Measurements from ENCODE around the gene NHLH2.
A peak's percentile ranks its signal among the peaks of the same experiment; 100 is the strongest.

The NHLH2 gene

DNA sequence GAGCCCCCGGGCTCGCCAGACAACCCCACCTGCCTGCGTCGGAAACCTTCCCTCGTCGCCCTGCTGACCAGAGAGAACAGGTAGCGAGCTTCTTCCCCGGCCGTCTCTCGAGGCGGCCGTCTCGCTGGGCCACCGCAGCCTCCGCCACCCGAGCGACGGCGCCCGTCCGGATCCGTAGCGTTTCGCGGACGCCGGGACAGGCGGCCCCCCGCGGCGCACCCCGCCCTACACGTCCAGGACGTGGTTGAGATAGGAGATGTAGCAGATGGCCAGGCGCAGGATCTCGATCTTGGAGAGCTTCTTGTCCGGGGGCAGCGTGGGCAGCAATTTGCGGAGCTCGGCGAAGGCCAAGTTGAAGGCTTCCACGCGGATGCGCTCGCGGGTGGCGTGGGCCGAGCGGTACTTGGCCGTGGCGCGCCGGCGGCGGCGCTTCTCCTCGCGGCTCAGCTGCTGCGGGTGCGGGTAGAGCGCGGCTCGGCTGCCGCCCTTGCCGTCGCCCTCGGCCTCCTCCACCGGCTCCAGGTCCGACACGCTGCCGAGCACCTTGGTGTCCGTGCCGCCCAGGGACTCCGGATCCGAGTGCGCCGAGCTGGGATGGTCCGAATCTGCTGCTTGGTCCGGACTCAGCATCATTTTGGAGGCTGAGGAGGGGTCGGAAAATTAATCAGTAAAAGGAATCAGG lies 3.0 kb downstream of the NHLH2 start:
- DNase-seq, result no peak

DNA sequence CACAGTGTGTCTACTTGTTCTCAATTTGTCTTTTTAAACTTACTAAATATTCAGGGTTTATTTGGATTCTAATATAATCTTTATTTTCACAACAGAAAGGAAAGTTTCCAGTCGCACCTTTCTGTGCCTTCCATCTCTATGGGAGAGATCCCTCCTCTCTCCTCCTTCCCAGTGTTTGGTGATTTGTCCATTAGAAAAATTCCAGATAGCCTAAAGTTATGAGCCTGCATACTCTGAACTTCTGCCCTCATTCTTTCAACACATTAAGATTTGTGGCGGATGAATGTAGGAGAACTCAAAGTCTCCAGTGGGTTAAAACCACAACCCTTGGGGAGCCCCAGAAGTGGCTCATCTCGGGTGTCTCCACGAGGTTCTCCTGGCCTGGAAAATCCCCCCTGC lies 3.6 kb downstream of the NHLH2 start:
- DNase-seq, result no peak

DNA sequence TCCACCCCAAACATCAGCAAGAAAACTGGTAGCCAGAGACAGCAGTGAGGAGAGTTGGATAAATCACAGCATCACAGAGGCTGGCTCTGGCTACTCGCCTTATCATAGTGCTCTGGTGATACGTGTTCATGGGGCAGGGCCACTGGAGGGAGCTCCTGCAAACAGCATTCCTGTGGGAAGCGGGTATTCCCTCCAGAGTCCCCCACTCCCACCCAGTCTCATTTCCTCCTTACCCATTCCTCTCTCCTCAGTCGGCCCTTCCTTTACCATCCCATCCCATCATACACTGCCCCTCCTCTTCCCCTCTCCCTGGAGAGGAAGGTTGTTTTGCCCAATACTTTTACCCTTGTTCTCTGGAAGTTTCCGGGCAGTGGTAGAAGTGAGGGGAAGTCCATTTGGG lies 7.1 kb downstream of the NHLH2 start:
- DNase-seq, result no peak

DNA sequence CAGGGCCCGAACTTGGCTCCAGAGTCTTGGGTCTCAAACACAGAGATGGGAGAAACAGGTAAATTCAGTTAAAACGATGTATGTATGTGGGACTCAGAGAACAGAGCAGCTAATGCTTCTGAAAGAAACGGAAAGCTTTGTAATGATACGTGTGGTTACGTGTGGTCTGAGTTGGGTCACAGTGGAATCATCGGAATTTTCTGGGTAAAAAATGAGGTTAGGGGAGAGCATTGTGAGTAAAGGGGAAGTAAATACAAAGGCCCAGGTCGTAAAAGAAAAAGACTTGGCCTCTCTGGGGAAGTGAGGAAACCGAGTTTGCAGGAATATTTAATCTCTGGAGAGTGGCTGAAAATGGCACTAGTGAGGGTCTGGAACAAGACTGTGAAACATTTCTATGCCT lies 8.3 kb downstream of the NHLH2 start:
- no peak for DNase-seq

DNA sequence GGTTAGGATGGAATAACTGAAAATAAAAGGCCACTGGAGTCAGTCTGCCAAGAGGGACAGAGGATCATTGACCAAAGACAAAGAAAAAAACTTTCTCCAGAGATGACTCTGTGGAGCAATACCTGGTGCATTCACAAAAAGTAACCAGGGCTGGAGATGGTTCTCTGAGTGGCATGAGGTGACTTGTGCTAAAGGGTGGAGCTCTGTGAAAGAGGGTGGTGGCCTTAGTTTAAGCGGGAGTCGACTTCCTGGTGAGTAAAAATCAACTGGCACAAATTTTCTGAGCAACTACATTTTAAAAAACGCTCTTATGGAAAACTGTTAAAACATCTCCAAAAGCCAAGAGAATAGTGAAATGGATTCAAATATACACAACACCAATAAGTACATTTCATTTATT lies 10.0 kb downstream of the NHLH2 start:
- DNase-seq, result no peak

DNA sequence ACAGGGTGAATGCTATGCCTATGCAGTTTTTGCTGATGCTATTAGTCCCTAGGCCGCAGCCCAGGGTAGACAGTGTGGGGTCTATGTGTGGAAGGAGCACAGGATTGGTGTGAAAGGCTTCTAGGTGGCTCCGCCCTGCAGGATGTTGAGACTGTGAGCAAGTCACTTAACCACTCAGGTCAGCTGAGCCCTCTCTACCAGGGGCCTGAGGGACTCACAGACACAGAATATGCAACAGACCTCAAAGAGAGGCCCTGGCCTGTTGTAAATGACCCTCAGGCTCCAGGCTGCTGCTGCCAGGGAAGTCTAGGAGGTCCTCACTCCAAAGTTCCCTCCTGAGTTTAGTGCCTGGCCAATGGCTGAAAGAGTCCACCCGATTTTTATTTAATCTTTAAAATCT lies 11.0 kb downstream of the NHLH2 start:
- DNase-seq, result no peak

DNA sequence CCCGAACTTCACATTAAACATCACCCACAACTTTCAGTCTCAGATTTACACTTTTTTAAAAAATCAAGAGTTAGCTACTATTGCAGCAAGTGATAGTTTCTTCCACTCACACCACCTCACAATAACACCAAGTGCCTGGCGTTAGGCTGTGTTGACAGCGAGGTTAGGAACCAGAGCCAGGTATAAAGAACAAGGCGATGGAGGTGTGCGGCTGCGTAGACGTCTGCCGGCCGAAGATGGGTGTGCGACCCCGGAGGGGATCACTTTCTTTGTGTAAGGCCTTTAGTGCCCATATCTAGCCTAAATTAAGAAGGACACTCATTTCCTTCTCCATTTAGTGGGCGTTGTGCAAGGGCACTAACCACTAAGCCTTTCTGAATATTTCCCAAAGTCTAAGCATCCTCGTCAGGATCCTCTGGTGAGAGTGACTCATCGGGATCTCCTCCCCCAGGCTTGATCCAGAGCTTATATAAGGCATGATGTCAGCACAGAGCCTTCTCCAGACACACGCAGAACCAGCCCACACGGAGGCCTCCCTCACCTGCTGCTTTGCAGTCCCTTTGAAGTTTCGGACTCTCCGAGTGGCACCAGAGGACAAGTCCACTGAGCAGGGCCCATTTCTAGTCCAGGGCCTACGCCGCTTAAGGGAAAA lies 11.8 kb downstream of the NHLH2 start:
- DNase-seq, result peak; percentile 59

DNA sequence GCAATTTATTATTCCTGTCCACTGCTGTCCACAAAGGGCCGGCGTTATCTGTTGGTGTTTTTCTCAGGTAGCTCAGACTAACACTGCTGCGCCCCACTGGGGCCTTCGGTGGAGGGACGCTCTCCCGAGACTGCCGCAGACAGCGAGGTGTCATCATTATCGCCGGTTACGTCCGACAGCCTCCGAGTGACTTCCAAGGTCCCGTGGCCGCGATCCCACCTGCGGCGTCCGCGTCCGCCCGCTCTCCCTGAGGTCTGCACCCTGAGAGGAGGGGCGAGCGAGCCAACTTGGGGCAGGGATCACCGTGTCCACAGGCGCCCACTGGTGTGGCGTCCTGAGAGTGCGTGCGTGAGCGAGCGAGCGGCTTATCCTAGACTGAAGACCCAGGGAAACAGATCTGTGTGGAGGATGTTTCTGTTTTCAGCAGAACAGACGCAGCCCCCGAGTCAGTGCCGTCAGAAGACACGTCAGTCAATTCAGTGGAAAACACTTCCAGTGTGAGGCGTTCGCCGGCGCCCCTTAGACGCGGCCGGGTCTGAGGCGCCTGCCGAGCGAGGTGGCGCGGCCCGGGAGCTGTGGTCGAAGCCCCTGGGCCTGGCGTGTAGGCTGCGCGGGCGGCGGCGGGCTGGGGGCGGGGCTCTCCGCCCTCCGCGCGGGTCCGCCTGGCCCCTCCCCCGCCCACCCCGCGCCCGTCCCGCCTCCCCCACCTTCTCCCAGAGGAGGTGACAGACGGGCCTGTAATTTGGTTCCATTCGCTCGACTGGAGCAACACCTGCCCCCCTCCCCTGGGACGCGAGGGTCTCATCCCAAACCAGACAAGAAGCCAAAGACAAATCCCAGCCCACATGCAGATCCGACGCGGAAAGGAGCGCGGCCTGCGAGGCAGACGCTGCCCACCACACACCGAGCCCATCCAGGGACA lies 12.6 kb downstream of the NHLH2 start:
- DNase-seq, result peak; percentile 20

DNA sequence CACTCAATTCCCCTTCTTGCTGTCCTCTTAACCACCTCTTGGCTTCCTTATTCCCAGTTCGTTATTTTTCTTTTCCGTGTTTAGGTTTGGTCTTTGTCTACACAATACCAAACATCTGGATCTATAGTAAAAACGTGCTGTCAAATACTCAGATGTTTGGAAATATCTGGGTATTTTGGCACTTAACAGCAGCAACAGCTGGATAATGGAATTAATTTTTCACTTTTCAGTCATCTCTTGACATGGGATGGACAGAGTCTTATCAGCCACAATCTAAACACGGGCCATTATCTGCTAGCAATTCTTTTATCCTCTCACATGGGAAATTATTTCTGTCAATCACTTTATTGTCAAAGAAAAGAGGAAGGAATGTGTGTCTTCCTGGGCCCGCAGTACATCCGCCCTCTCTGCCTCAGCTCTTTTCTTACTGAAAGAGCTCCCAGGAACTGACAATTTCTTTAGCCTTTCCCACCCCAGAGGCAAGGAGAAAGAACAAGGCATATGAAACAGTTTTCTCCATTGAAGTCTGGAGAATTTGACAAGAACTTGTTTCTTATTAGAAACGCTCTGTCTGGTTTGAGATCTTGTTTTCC lies 13.4 kb downstream of the NHLH2 start:
- DNase-seq, result no peak

DNA sequence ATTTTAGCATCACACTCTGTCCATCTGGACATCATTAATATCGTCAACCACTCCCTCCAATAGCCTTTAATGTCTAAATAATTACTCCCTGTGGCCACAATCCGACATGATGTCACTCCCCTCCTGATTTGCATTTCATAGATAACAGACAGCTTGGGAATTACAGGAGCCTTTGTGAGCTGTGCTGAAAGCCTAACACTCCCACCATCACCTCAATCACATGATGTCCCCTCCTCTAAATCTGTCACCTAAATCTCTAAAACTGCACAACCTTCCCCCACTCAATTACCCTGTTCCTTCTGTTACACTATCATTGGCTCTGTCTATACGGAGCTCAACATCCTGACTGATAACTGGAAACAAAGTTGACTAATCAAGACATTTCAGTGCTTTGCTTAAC lies 14.3 kb downstream of the NHLH2 start:
- no peak for DNase-seq

DNA sequence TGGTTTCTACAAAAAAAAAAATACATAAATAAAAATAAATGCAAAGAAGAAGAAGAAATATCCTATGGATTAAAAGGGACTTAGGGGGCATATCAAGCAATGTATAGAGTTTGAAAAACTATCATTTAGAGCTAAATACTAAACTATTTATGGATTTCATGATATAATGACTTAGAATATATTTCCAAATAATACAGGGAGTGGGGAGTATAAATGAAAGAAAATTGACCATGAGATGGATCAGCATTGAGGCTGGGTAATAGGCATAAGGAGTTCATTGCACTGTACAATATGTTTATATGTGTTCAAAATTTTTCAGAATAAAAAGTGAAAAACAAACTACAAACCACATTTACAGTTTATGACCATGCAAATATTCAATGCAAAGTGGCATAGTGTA lies 18.8 kb downstream of the NHLH2 start:
- no peak for DNase-seq

DNA sequence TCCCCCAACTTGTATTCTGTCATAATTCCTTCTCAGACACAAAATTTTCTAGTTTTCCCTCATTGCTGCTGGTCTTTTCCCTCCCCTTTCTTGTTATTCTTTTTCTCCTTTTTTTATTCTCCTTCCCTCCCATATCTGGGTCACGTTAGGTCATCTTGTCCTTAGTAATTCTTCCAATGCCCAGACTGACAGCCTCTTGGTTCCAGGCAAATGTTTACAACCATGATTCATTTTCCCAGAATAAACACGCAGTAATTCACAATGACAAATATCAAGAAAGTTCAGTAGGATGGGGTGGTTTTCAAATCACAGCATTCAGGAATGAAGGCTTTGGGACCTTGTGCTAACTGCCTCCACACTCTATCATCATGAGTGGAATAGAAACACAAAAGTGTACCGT lies 25.2 kb downstream of the NHLH2 start:
- DNase-seq, result no peak

DNA sequence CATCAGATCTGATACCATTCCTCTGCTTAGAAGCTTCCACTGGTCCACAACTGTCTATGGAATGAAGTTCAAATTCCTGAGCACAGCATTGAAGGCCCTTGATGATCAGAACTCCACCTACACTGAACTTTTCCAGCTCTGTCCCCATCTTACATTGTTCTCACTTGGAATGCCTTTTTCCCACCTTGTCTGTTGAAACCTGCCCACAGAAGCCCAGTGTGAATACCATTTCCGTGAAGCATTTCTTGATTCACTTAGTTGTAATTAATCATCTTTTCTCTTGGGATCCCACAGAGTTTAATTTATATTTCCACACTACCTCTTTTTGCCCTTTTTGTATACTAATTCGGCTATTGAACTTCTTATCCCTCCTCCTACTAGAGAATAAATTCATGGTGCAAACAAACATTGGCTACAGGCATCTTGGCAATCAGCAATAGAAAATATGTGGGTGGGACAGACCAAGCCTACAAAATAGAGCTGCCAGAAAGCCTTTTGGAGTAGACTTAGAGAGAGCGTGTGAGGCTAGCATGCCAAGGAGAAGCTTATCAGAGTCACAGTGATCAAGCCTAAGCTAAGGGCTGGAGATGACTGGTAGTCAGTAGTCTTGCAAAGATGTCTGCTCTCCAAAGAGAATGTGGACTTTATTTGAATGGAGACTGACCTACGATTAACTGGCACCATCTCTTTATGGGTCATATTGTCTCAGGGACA lies 26.1 kb downstream of the NHLH2 start:
- DNase-seq, result no peak

DNA sequence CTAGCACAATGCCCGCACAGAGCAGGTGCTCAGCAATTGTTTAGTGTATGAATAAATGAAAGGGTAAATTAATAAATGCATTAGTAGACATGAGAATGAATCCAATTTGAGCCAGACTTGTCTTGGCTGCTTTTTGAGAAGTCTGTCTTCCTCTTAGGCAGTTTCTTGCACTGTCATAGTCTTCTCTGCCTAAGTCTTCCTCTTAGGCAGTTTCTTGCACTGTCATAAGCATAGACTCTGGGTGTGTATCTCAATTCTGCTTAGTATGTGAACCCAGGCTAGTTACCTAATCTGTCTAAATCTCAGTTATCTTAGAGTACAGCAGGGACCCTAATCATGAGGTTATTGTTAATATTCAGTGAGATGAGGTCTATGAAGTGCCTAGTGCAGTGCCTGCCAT lies 27.2 kb downstream of the NHLH2 start:
- no peak for DNase-seq

DNA sequence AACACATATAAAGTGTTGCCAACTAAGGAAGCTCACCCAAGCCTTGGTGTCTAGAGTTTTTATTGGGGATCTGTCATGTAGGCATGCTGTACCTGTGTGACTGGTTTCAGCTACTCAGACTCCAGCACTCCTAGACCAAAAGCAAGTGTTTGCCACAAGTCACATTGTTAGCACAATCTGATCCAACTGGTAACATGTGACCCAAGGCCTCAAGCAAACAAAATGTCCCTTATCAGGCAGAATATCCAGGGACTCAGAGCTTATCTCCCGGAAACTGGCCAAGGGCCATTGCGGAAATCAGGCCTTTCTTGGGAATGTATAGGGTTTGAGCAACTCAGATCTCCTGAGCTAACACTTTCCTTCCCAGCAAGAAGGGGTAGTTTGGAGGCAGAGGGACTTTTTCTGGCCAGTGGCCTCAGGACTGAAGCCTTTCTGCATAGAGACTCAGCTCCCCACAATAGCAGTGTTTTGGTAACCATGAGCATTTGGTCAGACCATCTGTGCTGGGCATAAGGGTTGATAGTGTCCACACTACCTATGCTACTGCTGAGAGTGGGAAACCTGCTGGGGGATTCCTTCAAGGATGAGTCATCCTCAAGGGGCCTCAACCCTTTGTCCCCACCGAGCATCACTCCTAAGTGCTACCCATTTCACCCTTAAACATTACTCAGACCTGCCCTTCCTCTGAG lies 29.6 kb downstream of the NHLH2 start:
- DNase-seq, result no peak

DNA sequence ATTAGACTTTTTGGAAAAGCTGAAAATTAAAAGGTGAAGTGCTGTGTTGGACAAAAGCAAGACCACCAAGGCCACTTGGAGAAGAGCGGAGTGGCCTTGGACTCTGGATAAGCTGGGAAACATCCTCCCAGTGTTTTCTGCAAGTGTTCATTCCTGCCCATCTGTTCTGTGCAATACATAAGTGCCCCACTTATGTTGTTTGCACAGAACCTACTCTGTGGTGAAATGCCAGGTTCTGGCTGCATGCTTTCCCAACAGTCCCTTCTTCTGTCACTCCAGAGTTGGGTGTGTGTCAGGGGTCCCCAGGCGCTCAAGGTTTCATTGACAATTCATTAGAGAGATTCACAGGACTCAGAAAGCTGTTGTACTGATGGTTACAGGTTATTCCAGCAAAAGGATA lies 30.3 kb downstream of the NHLH2 start:
- DNase-seq, result no peak

DNA sequence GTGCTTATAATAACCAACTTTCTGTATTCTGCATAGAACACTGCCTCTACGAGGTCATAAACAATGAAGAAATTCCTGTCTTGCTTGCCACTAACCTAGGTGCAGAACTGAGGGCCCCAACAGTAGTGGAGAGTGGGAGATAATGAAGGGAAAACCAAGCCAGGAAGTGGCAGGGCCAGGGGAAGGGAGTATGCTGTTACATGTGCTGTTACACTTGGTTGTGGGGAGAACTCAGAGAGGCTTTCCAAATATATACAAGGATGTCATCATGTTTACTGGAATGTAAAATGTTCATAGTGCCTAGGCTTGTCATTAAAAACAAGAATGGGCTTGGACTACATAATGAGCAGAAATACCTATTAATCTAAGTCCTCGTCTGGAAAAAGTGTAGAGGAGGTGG lies 31.1 kb downstream of the NHLH2 start:
- DNase-seq, result no peak

DNA sequence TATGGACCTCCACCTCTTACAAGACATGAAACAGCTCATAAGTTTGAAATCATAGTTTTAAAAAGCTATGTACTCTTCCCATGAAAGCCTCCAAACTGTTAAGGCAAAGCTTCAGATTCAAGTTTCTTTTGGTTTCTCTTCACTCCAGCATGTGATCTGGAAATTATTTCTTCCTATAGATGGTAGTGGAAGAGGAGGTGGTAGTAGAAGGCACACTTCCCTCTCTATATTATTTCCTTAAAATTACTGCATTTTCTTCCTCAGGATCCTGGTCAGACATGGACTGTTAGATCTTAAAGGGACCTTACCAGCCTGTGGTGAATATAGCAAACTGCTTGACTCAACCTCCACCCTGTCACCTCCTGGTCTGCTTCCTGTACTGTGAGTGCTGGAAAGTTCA lies 31.9 kb downstream of the NHLH2 start:
- DNase-seq, result no peak

DNA sequence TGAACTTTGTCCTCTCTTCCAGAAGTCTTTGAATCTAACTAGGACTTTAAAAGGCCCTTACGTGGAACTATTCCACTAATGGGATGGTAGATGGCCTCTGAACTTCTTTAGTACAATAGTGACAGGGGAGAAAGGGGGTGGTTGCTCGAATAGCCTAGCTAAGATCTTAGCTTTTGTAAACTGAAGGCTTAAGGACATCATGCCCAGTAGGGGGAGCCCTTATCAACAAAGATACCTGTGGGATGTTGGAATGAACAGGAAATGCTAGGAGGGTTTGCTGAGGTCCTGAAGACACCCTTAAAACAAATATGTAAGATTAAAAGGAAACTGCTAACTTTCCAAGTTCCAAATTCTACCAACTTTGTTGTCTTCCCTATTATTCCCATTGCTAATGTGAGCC lies 33.2 kb downstream of the NHLH2 start:
- no peak for DNase-seq

DNA sequence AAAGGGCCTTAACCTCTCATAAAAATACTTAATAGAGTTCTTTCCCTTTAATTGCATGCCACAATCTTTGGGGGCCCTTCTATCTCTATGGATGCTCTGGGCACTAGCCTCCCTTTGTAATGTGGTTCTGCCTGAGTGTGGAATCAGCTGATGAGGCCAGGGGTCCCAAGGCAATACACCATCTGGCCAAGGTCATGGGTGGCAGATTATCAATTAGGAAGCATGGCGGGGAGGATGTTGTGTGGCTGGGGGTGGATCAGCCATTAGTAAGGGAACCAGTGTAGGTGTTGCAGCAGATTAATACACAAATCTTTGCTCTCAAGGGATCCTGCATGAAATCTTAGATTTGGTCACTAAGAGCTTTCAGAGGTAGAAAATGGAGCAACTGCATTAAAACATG lies 35.3 kb downstream of the NHLH2 start:
- DNase-seq, result no peak

DNA sequence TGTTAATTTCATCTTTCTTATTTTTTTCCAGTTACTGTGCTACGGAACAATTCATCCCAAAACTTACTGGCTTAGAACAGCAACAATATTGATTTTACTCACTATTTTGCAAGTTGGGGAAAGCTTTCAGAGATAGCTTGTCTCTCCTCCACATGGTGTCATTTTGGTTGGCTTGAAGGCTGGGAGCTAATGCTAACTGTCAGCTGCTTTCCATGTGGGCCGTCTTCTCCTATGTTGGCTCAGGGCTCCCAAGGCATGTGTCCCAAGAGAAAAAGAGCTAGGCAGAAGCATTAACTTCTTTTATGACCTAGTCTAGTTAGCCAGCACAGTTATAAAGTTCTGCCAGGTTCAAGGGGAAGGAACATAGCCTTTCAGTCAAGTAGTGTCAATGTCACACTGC lies 38.5 kb downstream of the NHLH2 start:
- DNase-seq, result no peak

DNA sequence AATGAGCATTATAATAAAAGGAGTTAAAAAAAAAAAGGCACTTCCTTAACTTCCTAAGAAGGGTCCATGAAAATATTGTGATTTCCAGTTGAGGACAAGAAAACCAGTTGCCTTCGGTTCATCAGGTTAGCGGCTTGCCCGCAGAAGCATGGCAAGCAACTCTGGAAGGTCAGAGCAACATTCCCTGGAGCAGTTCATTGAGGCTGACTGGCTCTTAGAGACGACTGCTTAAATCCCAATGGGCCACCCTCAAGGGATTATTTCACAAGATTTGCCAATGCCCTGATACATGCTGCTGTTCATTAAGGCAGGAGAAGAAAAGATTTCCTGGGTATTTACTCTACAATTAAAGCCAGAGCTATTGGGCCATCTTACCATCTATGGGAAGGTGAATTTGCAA lies 43.4 kb downstream of the NHLH2 start:
- DNase-seq, result no peak
